Natural killer cell (primary cell): ENCODE measurements around the gene KAZN. TPM values are rescaled to one million over a fixed set of nuclear protein-coding genes. Genes with fewer than 3 reads are reported as not detected.

Experiments
- ATAC-seq, 3 donors: fragments of 150-1000 bp in 2 of 3; fragments of 200-7000 bp in 1 of 3; cut with Tn5 transposase; 1 replicate in 1 of 3; 2 replicates in 2 of 3; pipeline ENCODE4 v1.10.0; 2021; ENCODE audit warnings: mild to moderate bottlenecking in 2 of 3, moderate library complexity in 2 of 3
- DNase-seq, 2 donors: peaks; one replicate each; pipeline versions ENCODE4 v3.0.0 to v3.0.0-alpha.2; 2013 to 2021; ENCODE audit warnings: mixed read lengths in 1 of 2
- H3K27ac ChIP-seq: one replicate; pipeline ENCODE4 v1.5.1; 2013; ENCODE audit warnings: mild to moderate bottlenecking, low read length
- H3K27me3 ChIP-seq: one replicate; pipeline ENCODE4 v1.6.1; 2013; ENCODE audit warnings: low read length; ENCODE audit not compliant: control insufficient read depth, insufficient read depth
- H3K36me3 ChIP-seq: one replicate; pipeline ENCODE4 v1.6.1; 2013; ENCODE audit warnings: low read length; ENCODE audit not compliant: control insufficient read depth, insufficient read depth
- H3K4me1 ChIP-seq: one replicate; pipeline ENCODE4 v1.6.1; 2013; ENCODE audit warnings: low read length; ENCODE audit not compliant: control insufficient read depth, insufficient read depth
- H3K4me3 ChIP-seq: one replicate; pipeline ENCODE4 v1.5.1; 2013; ENCODE audit warnings: low read length
- H3K9me3 ChIP-seq: one replicate; pipeline ENCODE4 v1.6.1; 2013; ENCODE audit warnings: low read length; ENCODE audit not compliant: control insufficient read depth, insufficient read depth
- H3K27ac Mint-ChIP-seq, 2 donors: one replicate each; pipeline ENCODE4 v1.8.0; 2022; ENCODE audit warnings: mild to moderate bottlenecking in 2 of 2, mixed read lengths in 2 of 2, moderate library complexity in 1 of 2
- H3K27me3 Mint-ChIP-seq, 2 donors: one replicate each; pipeline ENCODE4 v1.8.0; 2022; ENCODE audit warnings: low read depth in 2 of 2, mixed read lengths in 2 of 2
- H3K36me3 Mint-ChIP-seq: one replicate; pipeline ENCODE4 v1.8.0; 2022; ENCODE audit warnings: mixed read lengths
- H3K4me1 Mint-ChIP-seq, 2 donors: one replicate each; pipeline ENCODE4 v1.8.0; 2022; ENCODE audit warnings: mixed read lengths in 2 of 2
- H3K4me3 Mint-ChIP-seq: one replicate; pipeline ENCODE4 v1.8.0; 2022; ENCODE audit warnings: mild to moderate bottlenecking, moderate library complexity, mixed read lengths
- H3K9me3 Mint-ChIP-seq, 2 donors: one replicate each; pipeline ENCODE4 v1.8.0; 2022; ENCODE audit warnings: mixed read lengths in 2 of 2
- WGBS: methylation state at CpG from one replicate; pipeline ENCODE4 v1.1.7; 2013; ENCODE audit warnings: missing lambda C conversion rate; ENCODE audit not compliant: insufficient coverage; 5-methylcytosine and 5-hydroxymethylcytosine counted together
- intact Hi-C: fragments of 100-400 bp; cut with micrococcal nuclease; formaldehyde crosslinking; loops from one replicate; pipeline ENCODE4 v1.14.2; 2022
- total RNA-seq, 4 donors: library from RNA; stranded (reverse); fragments of 120-200 nt in 1 of 4; gene quantifications; one replicate each; pipeline versions ENCODE4 v1.2.3 to v1.2.4, GENCODE V29; 2013 to 2022
- TF ChIP-seq, protein P1 (sequence below): fragments of 200-600 bp; IDR thresholded peaks from one replicate; pipeline ENCODE4 v1.8.0; 2022; ENCODE audit warnings: antibody characterized with exemption

The KAZN gene
- total RNA-seq, 3 donors from 2014 or later (not counting 1 experiment from before 2014, with no cell fraction given): 1.2 to 2.0 (median 1.7) TPM

GRCh38 chr1:14954210-14954609, 355.7 kb downstream of the KAZN start:
- Mint-ChIP-seq H3K4me3 (no peak overlapping the region), H3K4me1 (no peaks in the 10 kb centered on the region), H3K36me3 (no peaks in the 10 kb centered on the region), H3K27me3 (no peaks in the 10 kb centered on the region), H3K27ac (no peak overlapping the region), H3K9me3 (no peaks in the 10 kb centered on the region)
- Histone ChIP-seq H3K4me1 (no peaks in the 10 kb centered on the region), H3K36me3 (no peaks in the 10 kb centered on the region), H3K4me3 (no peak overlapping the region), H3K9me3 (no peaks in the 10 kb centered on the region), H3K27ac (no peak overlapping the region), H3K27me3 (no peaks in the 10 kb centered on the region)
- ATAC-seq (no peak), DNase-seq (no peak)
- intact Hi-C loops: no loop called here
- TF ChIP-seq, protein P1, sequence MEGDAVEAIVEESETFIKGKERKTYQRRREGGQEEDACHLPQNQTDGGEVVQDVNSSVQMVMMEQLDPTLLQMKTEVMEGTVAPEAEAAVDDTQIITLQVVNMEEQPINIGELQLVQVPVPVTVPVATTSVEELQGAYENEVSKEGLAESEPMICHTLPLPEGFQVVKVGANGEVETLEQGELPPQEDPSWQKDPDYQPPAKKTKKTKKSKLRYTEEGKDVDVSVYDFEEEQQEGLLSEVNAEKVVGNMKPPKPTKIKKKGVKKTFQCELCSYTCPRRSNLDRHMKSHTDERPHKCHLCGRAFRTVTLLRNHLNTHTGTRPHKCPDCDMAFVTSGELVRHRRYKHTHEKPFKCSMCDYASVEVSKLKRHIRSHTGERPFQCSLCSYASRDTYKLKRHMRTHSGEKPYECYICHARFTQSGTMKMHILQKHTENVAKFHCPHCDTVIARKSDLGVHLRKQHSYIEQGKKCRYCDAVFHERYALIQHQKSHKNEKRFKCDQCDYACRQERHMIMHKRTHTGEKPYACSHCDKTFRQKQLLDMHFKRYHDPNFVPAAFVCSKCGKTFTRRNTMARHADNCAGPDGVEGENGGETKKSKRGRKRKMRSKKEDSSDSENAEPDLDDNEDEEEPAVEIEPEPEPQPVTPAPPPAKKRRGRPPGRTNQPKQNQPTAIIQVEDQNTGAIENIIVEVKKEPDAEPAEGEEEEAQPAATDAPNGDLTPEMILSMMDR: no peak
- WGBS: 90% methylated on average over 6 of the region's 6 CpGs

DNA sequence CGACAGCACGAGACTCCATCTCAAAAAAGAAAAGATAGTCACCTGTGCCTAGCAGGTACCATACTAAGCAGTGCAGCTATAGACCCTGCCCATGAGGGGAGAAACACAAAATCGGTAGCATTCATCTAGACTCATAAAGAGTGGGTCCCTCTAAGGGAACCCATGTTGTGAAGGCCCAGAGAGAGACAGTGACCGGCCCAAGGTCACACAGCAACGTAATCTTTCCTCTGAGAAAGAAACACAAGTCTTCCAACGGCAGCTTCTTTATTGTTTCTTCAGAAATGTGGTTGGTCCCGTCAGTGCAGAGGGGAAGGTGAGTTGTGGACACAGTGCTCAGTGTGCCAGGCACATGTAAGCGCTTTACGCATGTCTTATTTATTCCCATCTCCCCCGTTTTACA, 356.4 kb downstream of the KAZN start:
- 91% methylated on average over 10 of the region's 10 CpGs for WGBS
- no peaks in the 10 kb centered on the region for H3K36me3 Mint-ChIP-seq
- no peaks in the 10 kb centered on the region for H3K27me3 Mint-ChIP-seq
- H3K27ac Mint-ChIP-seq: no peak overlapping the region
- intact Hi-C loops: no loop called here
- TF ChIP-seq, protein P1: no peak
- Histone ChIP-seq H3K27ac (no peak overlapping the region), H3K36me3 (no peaks in the 10 kb centered on the region), H3K4me1 (no peaks in the 10 kb centered on the region), H3K27me3 (no peaks in the 10 kb centered on the region), H3K4me3 (no peak overlapping the region), H3K9me3 (no peaks in the 10 kb centered on the region)
- no peaks in the 10 kb centered on the region for H3K9me3 Mint-ChIP-seq
- no peaks in the 10 kb centered on the region for H3K4me1 Mint-ChIP-seq
- DNase-seq: no peak
- no peak for ATAC-seq
- no peak overlapping the region for H3K4me3 Mint-ChIP-seq

GRCh38 chr1:14955402-14955801, 356.9 kb downstream of the KAZN start:
- 95% methylated on average over 5 of the region's 5 CpGs for WGBS
- Mint-ChIP-seq H3K4me3 (no peak overlapping the region), H3K27me3 (no peaks in the 10 kb centered on the region), H3K4me1 (no peaks in the 10 kb centered on the region), H3K36me3 (no peaks in the 10 kb centered on the region), H3K9me3 (no peaks in the 10 kb centered on the region), H3K27ac (no peak overlapping the region)
- intact Hi-C loops: no loop called here
- H3K36me3 ChIP-seq: no peaks in the 10 kb centered on the region
- no peak overlapping the region for H3K4me3 ChIP-seq
- no peaks in the 10 kb centered on the region for H3K27me3 ChIP-seq
- ATAC-seq (no peak), DNase-seq (no peak)
- H3K9me3 ChIP-seq: no peaks in the 10 kb centered on the region
- no peak overlapping the region for H3K27ac ChIP-seq
- TF ChIP-seq, protein P1: no peak
- H3K4me1 ChIP-seq: no peaks in the 10 kb centered on the region

GRCh38 chr1:14955976-14956375, 357.5 kb downstream of the KAZN start:
- DNase-seq: no peak
- Mint-ChIP-seq H3K4me3 (no peak overlapping the region), H3K4me1 (no peaks in the 10 kb centered on the region), H3K9me3 (no peaks in the 10 kb centered on the region), H3K27ac (no peak overlapping the region), H3K36me3 (no peaks in the 10 kb centered on the region), H3K27me3 (no peaks in the 10 kb centered on the region)
- no peak overlapping the region for H3K27ac ChIP-seq
- H3K36me3 ChIP-seq: no peaks in the 10 kb centered on the region
- H3K9me3 ChIP-seq: no peaks in the 10 kb centered on the region
- no peak overlapping the region for H3K4me3 ChIP-seq
- TF ChIP-seq, protein P1: no peak
- WGBS: 90% methylated on average over 4 of the region's 4 CpGs
- no peak for ATAC-seq
- intact Hi-C loops: no loop called here
- no peaks in the 10 kb centered on the region for H3K4me1 ChIP-seq
- no peaks in the 10 kb centered on the region for H3K27me3 ChIP-seq
